Spleen (tissue), 7 donors: ENCODE data around the gene BARHL1.

Experiments used
- POLR2A ChIP-seq, 3 donors: fragments of 450-650 bp; IDR thresholded peaks; one replicate each; pipeline ENCODE4 v1.5.1; 2017; ENCODE audit warnings: antibody characterized with exemption in 3 of 3, mild to moderate bottlenecking in 1 of 3
- POLR2AphosphoS5 ChIP-seq, 3 donors: sonication (generic); formaldehyde crosslinking; IDR thresholded peaks; one replicate each; pipeline ENCODE4 v1.5.1; 2017; ENCODE audit warnings: antibody characterized with exemption in 3 of 3
- TF ChIP-seq, protein P1 (sequence below), 11 experiments: fragments of 200-600 bp in 7 of 11; fragments of 450-650 bp in 4 of 11; sonication (generic) in 4 of 11; IDR thresholded peaks in 8 of 11; conservative IDR thresholded peaks in 3 of 11; 1 replicate in 7 of 11; 2 replicates in 4 of 11; pipeline versions ENCODE4 v1.4.0 to v1.8.0; 2016 to 2021; ENCODE audit warnings: antibody characterized with exemption in 11 of 11, inconsistent platforms in 4 of 11, mild to moderate bottlenecking in 1 of 11
- donor health status: DM: no; HTN: no; CAD: no; lungs with moderate emphysema.
- donor health status: DM: no; HTN: no; CAD: no.
- donor health status: DM: no; HTN: no; CAD: no.

GRCh38 chr9:132537352-132537751 lies 45.1 kb upstream of the BARHL1 start:
- TF ChIP-seq, protein P1, sequence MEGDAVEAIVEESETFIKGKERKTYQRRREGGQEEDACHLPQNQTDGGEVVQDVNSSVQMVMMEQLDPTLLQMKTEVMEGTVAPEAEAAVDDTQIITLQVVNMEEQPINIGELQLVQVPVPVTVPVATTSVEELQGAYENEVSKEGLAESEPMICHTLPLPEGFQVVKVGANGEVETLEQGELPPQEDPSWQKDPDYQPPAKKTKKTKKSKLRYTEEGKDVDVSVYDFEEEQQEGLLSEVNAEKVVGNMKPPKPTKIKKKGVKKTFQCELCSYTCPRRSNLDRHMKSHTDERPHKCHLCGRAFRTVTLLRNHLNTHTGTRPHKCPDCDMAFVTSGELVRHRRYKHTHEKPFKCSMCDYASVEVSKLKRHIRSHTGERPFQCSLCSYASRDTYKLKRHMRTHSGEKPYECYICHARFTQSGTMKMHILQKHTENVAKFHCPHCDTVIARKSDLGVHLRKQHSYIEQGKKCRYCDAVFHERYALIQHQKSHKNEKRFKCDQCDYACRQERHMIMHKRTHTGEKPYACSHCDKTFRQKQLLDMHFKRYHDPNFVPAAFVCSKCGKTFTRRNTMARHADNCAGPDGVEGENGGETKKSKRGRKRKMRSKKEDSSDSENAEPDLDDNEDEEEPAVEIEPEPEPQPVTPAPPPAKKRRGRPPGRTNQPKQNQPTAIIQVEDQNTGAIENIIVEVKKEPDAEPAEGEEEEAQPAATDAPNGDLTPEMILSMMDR (IDR thresholded peaks at IDR 0.05 in 8 of 11, conservative IDR thresholded peaks at IDR 0.05 in 3 of 11) = no peak
- TF ChIP-seq POLR2AphosphoS5 (IDR thresholded peaks at IDR 0.05) (no peak), POLR2A (IDR thresholded peaks at IDR 0.05) (no peak)
